ENCODE results near the gene EYA2.

The EYA2 gene

GRCh38 chr20:46999801-47000465, 105.3 kb downstream of the EYA2 start:
- no peaks in the 10 kb centered on the region for H3K79me2 ChIP-seq (ENCODE audit: insufficient read depth, low read length)
- no peaks in the 10 kb centered on the region for H3F3A ChIP-seq (ENCODE audit: low read depth)
- TF ChIP-seq EZH2phosphoT487 (IDR thresholded peaks at IDR 0.05; ENCODE audit: borderline replicate concordance) (no peak), CTCF (conservative IDR thresholded peaks at IDR 0.05; ENCODE audit: low read length) (no peak)
- no peaks in the 10 kb centered on the region for H3K9me2 ChIP-seq (replicated peaks; ENCODE audit: low read depth, low read length)
- H4K20me1 ChIP-seq (ENCODE audit: insufficient read depth, low read length, poor library complexity, severe bottlenecking): no peaks in the 10 kb centered on the region
- H3K36me3 ChIP-seq (ENCODE audit: insufficient read depth, low read length): no peaks in the 10 kb centered on the region
- no peaks in the 10 kb centered on the region for H3K9me3 ChIP-seq (ENCODE audit: insufficient read depth, low read depth, low read length)
- no peaks in the 10 kb centered on the region for H3K4me1 ChIP-seq (ENCODE audit: insufficient read depth, low read length, poor library complexity, severe bottlenecking)
- H3K9ac ChIP-seq (ENCODE audit: low read depth, low read length, poor library complexity, severe bottlenecking): no peak overlapping the region
- no peak overlapping the region for H2AFZ ChIP-seq (ENCODE audit: low read length)
- H3K27me3 ChIP-seq (ENCODE audit: insufficient read depth, low read length, poor library complexity, severe bottlenecking): no peaks in the 10 kb centered on the region
- H3K4me3 ChIP-seq (ENCODE audit: low read length, poor library complexity, severe bottlenecking): no peak overlapping the region
- no peak overlapping the region for H3K4me2 ChIP-seq (ENCODE audit: low read depth, low read length, poor library complexity, severe bottlenecking)

DNA sequence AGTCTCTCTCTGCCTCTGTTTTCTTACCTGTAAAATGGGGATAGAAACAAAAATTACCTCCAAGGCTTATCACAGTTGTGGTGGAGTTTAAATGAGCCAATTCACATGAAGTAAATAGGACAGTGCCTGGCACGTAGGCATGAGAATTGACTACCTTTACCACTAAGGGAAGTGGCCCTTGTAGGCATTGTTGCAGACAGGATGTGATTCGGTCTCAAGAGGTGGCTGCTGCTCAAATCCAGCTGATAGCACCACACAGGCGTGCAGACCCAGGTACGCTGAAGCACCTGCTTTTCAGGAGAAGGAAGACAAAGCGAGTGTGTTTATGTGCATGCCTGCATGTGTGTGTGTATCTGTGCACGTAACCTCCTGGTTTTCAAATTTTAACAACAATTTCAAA, 108.6 kb downstream of the EYA2 start:
- Histone ChIP-seq H3K79me2 (ENCODE audit: insufficient read depth, low read length) (no peaks in the 10 kb centered on the region), H3K4me2 (ENCODE audit: low read depth, low read length, poor library complexity, severe bottlenecking) (no peak overlapping the region), H3K9me3 (ENCODE audit: insufficient read depth, low read depth, low read length) (no peaks in the 10 kb centered on the region), H2AFZ (ENCODE audit: low read length) (no peak overlapping the region), H3K9me2 (replicated peaks; ENCODE audit: low read depth, low read length) (no peaks in the 10 kb centered on the region), H3K4me1 (ENCODE audit: insufficient read depth, low read length, poor library complexity, severe bottlenecking) (no peaks in the 10 kb centered on the region), H4K20me1 (ENCODE audit: insufficient read depth, low read length, poor library complexity, severe bottlenecking) (no peaks in the 10 kb centered on the region), H3K36me3 (ENCODE audit: insufficient read depth, low read length) (no peaks in the 10 kb centered on the region), H3K27me3 (ENCODE audit: insufficient read depth, low read length, poor library complexity, severe bottlenecking) (no peaks in the 10 kb centered on the region), H3F3A (ENCODE audit: low read depth) (no peaks in the 10 kb centered on the region), H3K9ac (ENCODE audit: low read depth, low read length, poor library complexity, severe bottlenecking) (no peak overlapping the region), H3K4me3 (ENCODE audit: low read length, poor library complexity, severe bottlenecking) (no peak overlapping the region)
- TF ChIP-seq CTCF (conservative IDR thresholded peaks at IDR 0.05; ENCODE audit: low read length): no peak
- no peak for TF ChIP-seq EZH2phosphoT487 (IDR thresholded peaks at IDR 0.05; ENCODE audit: borderline replicate concordance)

GRCh38 chr20:47004179-47004578, 109.5 kb downstream of the EYA2 start:
- H3K36me3 ChIP-seq (ENCODE audit: insufficient read depth, low read length): no peaks in the 10 kb centered on the region

More at GRCh38 chr20:47004179-47004578, 109.5 kb downstream of the EYA2 start:
- no peak overlapping the region for H2AFZ ChIP-seq (ENCODE audit: low read length)
- no peak overlapping the region for H3K4me3 ChIP-seq (ENCODE audit: low read length, poor library complexity, severe bottlenecking)
- no peaks in the 10 kb centered on the region for H3K9me3 ChIP-seq (ENCODE audit: insufficient read depth, low read depth, low read length)
- H3K9me2 ChIP-seq (replicated peaks; ENCODE audit: low read depth, low read length): no peaks in the 10 kb centered on the region
- H3K4me2 ChIP-seq (ENCODE audit: low read depth, low read length, poor library complexity, severe bottlenecking): no peak overlapping the region
- no peaks in the 10 kb centered on the region for H3F3A ChIP-seq (ENCODE audit: low read depth)
- H3K79me2 ChIP-seq (ENCODE audit: insufficient read depth, low read length): no peaks in the 10 kb centered on the region
- no peaks in the 10 kb centered on the region for H3K27me3 ChIP-seq (ENCODE audit: insufficient read depth, low read length, poor library complexity, severe bottlenecking)
- H3K9ac ChIP-seq (ENCODE audit: low read depth, low read length, poor library complexity, severe bottlenecking): no peak overlapping the region
- TF ChIP-seq EZH2phosphoT487 (IDR thresholded peaks at IDR 0.05; ENCODE audit: borderline replicate concordance) (no peak), CTCF (conservative IDR thresholded peaks at IDR 0.05; ENCODE audit: low read length) (no peak)
- H3K4me1 ChIP-seq (ENCODE audit: insufficient read depth, low read length, poor library complexity, severe bottlenecking): no peaks in the 10 kb centered on the region
- H4K20me1 ChIP-seq (ENCODE audit: insufficient read depth, low read length, poor library complexity, severe bottlenecking): no peaks in the 10 kb centered on the region

All from Loucy (cell line).